ENCODE measurements around the gene PRRT4.

The PRRT4 gene

GRCh38 chr7:128343554-128344430, 17.7 kb downstream of the PRRT4 start, which contains the start of gene RBM28:
RBM28 (minus strand) TSS chr7:128343908; CDS start chr7:128343793, 115 bp downstream.
- peak; percentile 95 for DNase-seq

- DNase-seq, result no peak
Observed at GRCh38 chr7:128341733-128342132, 19.8 kb downstream of the PRRT4 start.

- DNase-seq, result no peak
Observed at GRCh38 chr7:128335730-128336129, 25.8 kb downstream of the PRRT4 start.

GRCh38 chr7:128324368-128324680, 37.2 kb downstream of the PRRT4 start:
- DNase-seq, result no peak

GRCh38 chr7:128323459-128324367, 37.8 kb downstream of the PRRT4 start:
- DNase-seq, result no peak

- DNase-seq, result peak in 1 of 2 experiments; percentile 15
Observed at GRCh38 chr7:128323040-128323439, 38.5 kb downstream of the PRRT4 start.

GRCh38 chr7:128322040-128322643, 39.3 kb downstream of the PRRT4 start:
- peak; percentile 79 to 89 for DNase-seq

GRCh38 chr7:128321044-128321422, 40.5 kb downstream of the PRRT4 start:
- peak; percentile 25 to 36 for DNase-seq

GRCh38 chr7:128318691-128319090, 42.8 kb downstream of the PRRT4 start:
- DNase-seq, result peak; percentile 78 to 87

- DNase-seq, result no peak
Observed at GRCh38 chr7:128311013-128311412, 50.5 kb downstream of the PRRT4 start.

GRCh38 chr7:128310499-128310898, 51.0 kb downstream of the PRRT4 start:
- DNase-seq, result no peak

GRCh38 chr7:128309976-128310375, 51.5 kb downstream of the PRRT4 start:
- DNase-seq, result no peak

GRCh38 chr7:128309124-128309523, 52.4 kb downstream of the PRRT4 start:
- DNase-seq, result no peak

GRCh38 chr7:128307061-128307460, 54.4 kb downstream of the PRRT4 start:
- DNase-seq, result no peak

- no peak for DNase-seq
Observed at GRCh38 chr7:128304212-128304611, 57.3 kb downstream of the PRRT4 start.

GRCh38 chr7:128303643-128304042, 57.8 kb downstream of the PRRT4 start:
- DNase-seq, result no peak

GRCh38 chr7:128303133-128303532, 58.4 kb downstream of the PRRT4 start:
- DNase-seq, result no peak

GRCh38 chr7:128302139-128302538, 59.4 kb downstream of the PRRT4 start:
- no peak for DNase-seq
